GM12878 (cell line): Measurements from ENCODE around the gene RO60. TPM values are rescaled to one million over a fixed set of nuclear protein-coding genes. Genes with fewer than 3 reads are reported as not detected.

Source experiments
- ATAC-seq: fragments of 200-7000 bp; cut with Tn5 transposase; 3 replicates; pipeline ENCODE4 v1.9.1; 2020; ENCODE audit warnings: mild to moderate bottlenecking, moderate library complexity
- BruUV-seq: library from RNA; stranded (reverse); fragments of 400-500 nt; replicated peaks from 2 replicates; lab custom pipeline; 2021; lab: Mats Ljungman, UMichigan
- CTCF ChIA-PET: fragments of 300-600 bp; sonication (Branson Sonifier 250); formaldehyde crosslinking; extraction: SDS; loops from one replicate; lab custom pipeline; 2021; ENCODE audit warnings: inconsistent platforms; lab: Yijun Ruan, JAX
- POLR2A ChIA-PET: fragments of 350-600 bp; formaldehyde crosslinking; extraction: SDS; loops from one replicate; lab custom pipeline; 2021; ENCODE audit warnings: inconsistent platforms; lab: Charles Lee
- RAD21 ChIA-PET: fragments of 300-600 bp; sonication (Branson Sonifier 250); formaldehyde crosslinking; loops from one replicate; lab custom pipeline; 2023; ENCODE audit warnings: antibody characterized with exemption; ENCODE audit not compliant: unreplicated experiment; lab: Charles Lee
- SMC1A ChIA-PET: fragments of 300-600 bp; sonication (Branson Sonifier 250); formaldehyde crosslinking; loops from one replicate; lab custom pipeline; 2023; ENCODE audit not compliant: unreplicated experiment, uncharacterized antibody; lab: Charles Lee
- DNase-seq: peaks from one replicate; pipeline ENCODE4 v3.0.0-alpha.2; 2011; ENCODE audit warnings: low read depth, low spot score
- FAIRE-seq: peaks from 3 replicates; lab custom pipeline; 2011; peaks lifted over from hg19 to GRCh38; lab: Jason Lieb, UNC
- H2AFZ ChIP-seq: 2 replicates; pipeline ENCODE4 v1.6.0; 2011; ENCODE audit warnings: low read depth, low read length, control low read depth; ENCODE audit not compliant: control insufficient read depth
- H3K27ac ChIP-seq: 2 replicates; pipeline ENCODE4 v1.5.1; 2011; ENCODE audit warnings: control low read depth; ENCODE audit not compliant: control insufficient read depth, insufficient read depth
- H3K27me3 ChIP-seq, 2 experiments: replicated peaks in 1 of 2; 2 replicates each; pipeline versions ENCODE4 v1.6.0 to v1.6.1; 2011; ENCODE audit warnings: low read length in 1 of 2; ENCODE audit not compliant: control insufficient read depth in 2 of 2, insufficient read depth in 2 of 2
- H3K36me3 ChIP-seq, 2 experiments: 2 replicates each; pipeline ENCODE4 v1.5.1; 2011; ENCODE audit warnings: low read length in 1 of 2; ENCODE audit not compliant: control insufficient read depth in 2 of 2, insufficient read depth in 2 of 2
- H3K4me1 ChIP-seq: 2 replicates; pipeline ENCODE4 v1.6.1; 2011; ENCODE audit warnings: mild to moderate bottlenecking, low read length, moderate library complexity, mixed read lengths; ENCODE audit not compliant: control insufficient read depth, insufficient read depth
- H3K4me2 ChIP-seq: 2 replicates; pipeline ENCODE4 v1.6.0; 2011; ENCODE audit warnings: control low read depth; ENCODE audit not compliant: control insufficient read depth, insufficient read depth
- H3K4me3 ChIP-seq: fragments of 200-600 bp; sonication (generic); 2 replicates; pipeline ENCODE4 v1.5.1; 2016
- H3K79me2 ChIP-seq: 2 replicates; pipeline ENCODE4 v1.6.0; 2011; ENCODE audit warnings: low read length; ENCODE audit not compliant: control insufficient read depth, insufficient read depth
- H3K9ac ChIP-seq: 2 replicates; pipeline ENCODE4 v1.8.0; 2011; ENCODE audit warnings: low read length, control low read depth, mixed read lengths; ENCODE audit not compliant: control insufficient read depth, insufficient read depth
- H3K9me3 ChIP-seq: replicated peaks from 3 replicates; pipeline ENCODE4 v1.5.1; 2011; ENCODE audit warnings: mild to moderate bottlenecking, low read length; ENCODE audit not compliant: control insufficient read depth, insufficient read depth
- H4K20me1 ChIP-seq: 2 replicates; pipeline ENCODE4 v1.6.0; 2011; ENCODE audit not compliant: control insufficient read depth, insufficient read depth
- BACH1 ChIP-seq: fragments of 450-650 bp; IDR thresholded peaks from 2 replicates; pipeline ENCODE4 v1.6.1; 2017; ENCODE audit warnings: mild to moderate bottlenecking, borderline replicate concordance
- CTCF ChIP-seq, 3 experiments: IDR thresholded peaks in 2 of 3; conservative IDR thresholded peaks in 1 of 3; 2 replicates each; pipeline ENCODE4 v1.5.1; 2011; ENCODE audit warnings: low read depth in 3 of 3, low read length in 3 of 3, mild to moderate bottlenecking in 3 of 3, control low read depth in 2 of 3, moderate library complexity in 2 of 3, inconsistent platforms in 1 of 3, mixed read lengths in 1 of 3; ENCODE audit not compliant: control insufficient read depth in 2 of 3, insufficient read depth in 1 of 3; ENCODE audit errors: extremely low read depth in 1 of 3
- FOXM1 ChIP-seq: IDR thresholded peaks from 2 replicates; pipeline ENCODE4 v1.6.1; 2012; ENCODE audit warnings: low read depth, mild to moderate bottlenecking, inconsistent platforms, low read length, moderate library complexity
- IRF4 ChIP-seq: IDR thresholded peaks from 2 replicates; pipeline ENCODE4 v1.6.1; 2011; ENCODE audit warnings: low read depth, low read length
- MEF2B ChIP-seq: fragments of 450-650 bp; IDR thresholded peaks from 2 replicates; pipeline ENCODE4 v1.6.1; 2018; ENCODE audit warnings: mild to moderate bottlenecking, moderate library complexity; ENCODE audit not compliant: partially characterized antibody, poor library complexity, severe bottlenecking
- MTA3 ChIP-seq: IDR thresholded peaks from 2 replicates; pipeline ENCODE4 v1.6.1; 2012; ENCODE audit warnings: low read length, inconsistent platforms, borderline replicate concordance
- MXI1 ChIP-seq: fragments of 150-350 bp; IDR thresholded peaks from 2 replicates; pipeline ENCODE4 v1.6.1; 2011; ENCODE audit warnings: low read depth, mild to moderate bottlenecking, inconsistent platforms, low read length, improper control_type of control experiment
- SPI1 ChIP-seq: IDR thresholded peaks from 2 replicates; pipeline ENCODE4 v1.6.1; 2011; ENCODE audit warnings: low read depth, mild to moderate bottlenecking, low read length, moderate library complexity, borderline replicate concordance; ENCODE audit not compliant: insufficient read depth
- STAT1 ChIP-seq: fragments of 450-650 bp; conservative IDR thresholded peaks from 2 replicates; pipeline ENCODE4 v1.6.1; 2014; ENCODE audit warnings: antibody characterized with exemption, mild to moderate bottlenecking
- ZBED1 ChIP-seq: IDR thresholded peaks from 2 replicates; pipeline ENCODE4 v1.6.1; 2016; ENCODE audit warnings: borderline replicate concordance
- WGBS: methylation state at CpG from one replicate; pipeline ENCODE4 v1.1.6; 2016; ENCODE audit warnings: low lambda C conversion rate; ENCODE audit not compliant: insufficient replicate concordance, insufficient coverage; ENCODE audit errors: missing lambda C conversion rate; 5-methylcytosine and 5-hydroxymethylcytosine counted together
- in situ Hi-C: fragments of 300-500 bp; cut with MboI; formaldehyde crosslinking; loops from 9 replicates; pipeline ENCODE4 v1.14.3; 2018; ENCODE audit warnings: mixed read lengths
- intact Hi-C: fragments of 100-400 bp; cut with micrococcal nuclease; formaldehyde crosslinking; loops from one replicate; pipeline ENCODE4 v1.14.2; 2022; ENCODE audit not compliant: unreplicated experiment
- polyA plus RNA-seq, 11 experiments: library from polyadenylated mRNA; depleted of rRNA in 4 of 11; unstranded in 6 of 11; stranded (reverse) in 5 of 11; fragments of >200 nt; fragmentation: Nextera tagmentation in 4 of 11; fragmentation: Illumina TruSeq in 1 of 11; extraction: Ambion mirVana in 4 of 11; extraction: Trizol in 1 of 11; gene quantifications; 1 replicate in 1 of 11; 2 replicates in 10 of 11; pipeline versions ENCODE4 v1.2.1 to v1.2.3, GENCODE V29; 2011 to 2016; ENCODE audit warnings: inconsistent platforms in 2 of 11, missing spikeins in 2 of 11, low read depth in 1 of 11
- total RNA-seq, 4 experiments: library from RNA; depleted of rRNA in 3 of 4; stranded (reverse); fragments of >200 nt in 3 of 4; fragmentation: Illumina TruSeq in 1 of 4; extraction: Trizol in 1 of 4; gene quantifications; 2 replicates each; pipeline versions ENCODE4 v1.2.1 to v1.2.3, GENCODE V29; 2013 to 2021
- TF ChIP-seq, protein P1 (sequence below): IDR thresholded peaks from 2 replicates; pipeline ENCODE4 v1.6.1; 2012; ENCODE audit warnings: mild to moderate bottlenecking, low read depth, low read length
- TF ChIP-seq, protein P2 (sequence below): IDR thresholded peaks from 2 replicates; pipeline ENCODE4 v1.6.1; 2012; ENCODE audit warnings: low read length, inconsistent platforms

RO60 gene
- total and polyA plus RNA-seq, 10 of the 15 experiments (the other 5 are each of a cell fraction or from before 2014, with no cell fraction given): 21.1 to 143 (median 83.1) TPM

GRCh38 chr1:193104502-193104906 is 45.1 kb downstream of the RO60 start (continued):
- TF ChIP-seq, protein P1, sequence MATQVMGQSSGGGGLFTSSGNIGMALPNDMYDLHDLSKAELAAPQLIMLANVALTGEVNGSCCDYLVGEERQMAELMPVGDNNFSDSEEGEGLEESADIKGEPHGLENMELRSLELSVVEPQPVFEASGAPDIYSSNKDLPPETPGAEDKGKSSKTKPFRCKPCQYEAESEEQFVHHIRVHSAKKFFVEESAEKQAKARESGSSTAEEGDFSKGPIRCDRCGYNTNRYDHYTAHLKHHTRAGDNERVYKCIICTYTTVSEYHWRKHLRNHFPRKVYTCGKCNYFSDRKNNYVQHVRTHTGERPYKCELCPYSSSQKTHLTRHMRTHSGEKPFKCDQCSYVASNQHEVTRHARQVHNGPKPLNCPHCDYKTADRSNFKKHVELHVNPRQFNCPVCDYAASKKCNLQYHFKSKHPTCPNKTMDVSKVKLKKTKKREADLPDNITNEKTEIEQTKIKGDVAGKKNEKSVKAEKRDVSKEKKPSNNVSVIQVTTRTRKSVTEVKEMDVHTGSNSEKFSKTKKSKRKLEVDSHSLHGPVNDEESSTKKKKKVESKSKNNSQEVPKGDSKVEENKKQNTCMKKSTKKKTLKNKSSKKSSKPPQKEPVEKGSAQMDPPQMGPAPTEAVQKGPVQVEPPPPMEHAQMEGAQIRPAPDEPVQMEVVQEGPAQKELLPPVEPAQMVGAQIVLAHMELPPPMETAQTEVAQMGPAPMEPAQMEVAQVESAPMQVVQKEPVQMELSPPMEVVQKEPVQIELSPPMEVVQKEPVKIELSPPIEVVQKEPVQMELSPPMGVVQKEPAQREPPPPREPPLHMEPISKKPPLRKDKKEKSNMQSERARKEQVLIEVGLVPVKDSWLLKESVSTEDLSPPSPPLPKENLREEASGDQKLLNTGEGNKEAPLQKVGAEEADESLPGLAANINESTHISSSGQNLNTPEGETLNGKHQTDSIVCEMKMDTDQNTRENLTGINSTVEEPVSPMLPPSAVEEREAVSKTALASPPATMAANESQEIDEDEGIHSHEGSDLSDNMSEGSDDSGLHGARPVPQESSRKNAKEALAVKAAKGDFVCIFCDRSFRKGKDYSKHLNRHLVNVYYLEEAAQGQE: no peak
- 0 out of 2 replicates have a peak, but pooled peaks have one; percentile 44 for TF ChIP-seq ZBED1
- 0 out of 2 replicates have a peak, but pooled peaks have one; percentile 48 for TF ChIP-seq MTA3
- peak; percentile 42; the same call in 1 of the 2 replicates for TF ChIP-seq SPI1
- TF ChIP-seq, all 136 proteins: peak for 7

DNA sequence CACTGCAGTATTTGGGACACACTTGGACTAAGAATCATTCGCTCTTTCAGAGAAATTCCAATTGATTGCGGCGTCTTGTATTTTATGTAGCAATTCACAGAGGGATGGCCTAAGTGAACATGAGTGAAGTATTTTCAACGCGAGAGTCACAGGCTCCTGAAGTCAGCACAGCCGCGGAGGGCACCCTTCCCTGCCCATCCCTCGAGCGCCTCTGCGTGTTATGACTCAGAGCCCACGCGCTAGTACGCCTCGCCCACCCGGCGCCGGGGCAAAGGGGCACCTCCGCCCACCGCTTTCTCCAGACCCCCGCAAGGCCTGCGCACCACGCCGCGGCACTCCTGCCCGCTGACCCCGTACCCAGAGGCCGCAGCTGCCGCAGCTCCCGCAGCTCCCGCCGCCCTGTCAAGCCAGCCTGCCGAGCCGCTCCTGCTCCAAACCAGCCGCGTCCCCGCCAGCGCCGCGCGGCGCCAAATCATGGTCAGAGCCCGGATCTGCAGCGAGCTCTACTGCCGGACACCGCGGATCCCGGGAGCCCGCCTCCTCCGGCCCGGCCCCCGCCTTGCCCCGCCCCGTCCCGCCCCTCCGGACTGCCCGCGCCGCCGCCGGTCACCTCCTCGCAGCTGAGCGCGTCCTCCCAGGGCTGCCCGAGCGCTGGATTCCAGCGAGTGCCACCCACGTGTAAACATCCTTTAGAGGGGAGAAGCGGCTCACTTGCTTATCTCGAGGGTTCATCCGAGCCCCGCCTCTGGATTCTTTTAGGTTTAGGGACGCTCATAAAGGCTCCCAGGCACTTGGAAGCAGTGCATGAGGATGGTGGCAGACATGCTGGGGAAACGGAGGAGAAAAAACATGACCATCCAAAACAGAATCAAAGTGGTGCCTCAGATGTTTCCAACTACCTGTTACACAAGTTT is 45.8 kb downstream of the RO60 start, which contains the start of gene GLRX2:
Gene GLRX2, minus strand, starts transcription at position 508 of the 914 bp plus-strand sequence. Its CDS starts 32 bp downstream, at position 476.
- peak within 1 kb of the TSS; percentile 58 for H3K27ac ChIP-seq
- under 1% methylated on average over 54 of the region's 73 CpGs for WGBS
- H3K36me3 ChIP-seq: peaks cover 0 to 4% of the 10 kb centered on the region in 2 experiments; a peak in 1 of 4 replicates
- H3K9me3 ChIP-seq: no peaks in the 10 kb centered on the region
- peak within 1 kb of the TSS; percentile 81 for H3K9ac ChIP-seq
- in situ Hi-C loops: no loop called here
- no peaks in the 10 kb centered on the region for H3K27me3 ChIP-seq
- peak; percentile 95 for ATAC-seq
- H2AFZ ChIP-seq: peak within 1 kb of the TSS; percentile 96
- RAD21 ChIA-PET: interaction anchor here (1.0 to 2.5 kb wide), 8 partner anchors 14 to 628 kb away, joined by 3 to 14 read pairs (median 6); partner anchors contain the start of gene CDC73
- DNase-seq: no peak
- peaks cover 18% of the 10 kb centered on the region for H3K79me2 ChIP-seq
- CTCF ChIA-PET: interaction anchor here (0.9 to 3.1 kb wide), 11 partner anchors 17 to 89 kb away, joined by 3 to 12 read pairs (median 4); partner anchors contain the start of genes CDC73, RO60 and UCHL5
- POLR2A ChIA-PET: interaction anchor here (0.9 to 3.2 kb wide), 7 partner anchors 15 to 46 kb away, joined by 3 to 26 read pairs (median 4); partner anchors contain the start of genes CDC73, RO60 and UCHL5
- no peak for FAIRE-seq
- H3K4me3 ChIP-seq: peak within 1 kb of the TSS; percentile 87
- SMC1A ChIA-PET: interaction anchor here (0.9 to 4.1 kb wide), 8 partner anchors 9 to 49 kb away, joined by 3 to 24 read pairs (median 4); no protein-coding TSS in a partner anchor
- H3K4me1 ChIP-seq: no peaks in the 10 kb centered on the region
- intact Hi-C loops: loop anchor here (1.0 to 5.0 kb wide), 3 partner anchors 17 to 48 kb away; partner anchors contain the start of genes CDC73, RO60 and UCHL5
- BruUV-seq: TSS peak; percentile 71
- H4K20me1 ChIP-seq: no peaks in the 10 kb centered on the region
- H3K4me2 ChIP-seq: peak within 1 kb of the TSS; percentile 75
- TF ChIP-seq BACH1 (peak; percentile 63; the same call in 1 of the 2 replicates), IRF4 (no peak), MXI1 (peak; percentile 70; the same call in 1 of the 2 replicates), MTA3 (no peak), FOXM1 (no peak; the same call in 1 of the 2 replicates), CTCF (IDR thresholded peaks at IDR 0.05 in 2 of 3, conservative IDR thresholded peaks at IDR 0.05 in 1 of 3; ENCODE audit: control insufficient read depth in 2 of 3, extremely low read depth in 1 of 3, insufficient read depth in 1 of 3, low read depth in 3 of 3, low read length in 3 of 3) (peak in 1 of 3 experiments; percentile 10; a peak in 1 of 6 replicates), STAT1 (no peak), MEF2B (no peak)
- TF ChIP-seq, protein P2, sequence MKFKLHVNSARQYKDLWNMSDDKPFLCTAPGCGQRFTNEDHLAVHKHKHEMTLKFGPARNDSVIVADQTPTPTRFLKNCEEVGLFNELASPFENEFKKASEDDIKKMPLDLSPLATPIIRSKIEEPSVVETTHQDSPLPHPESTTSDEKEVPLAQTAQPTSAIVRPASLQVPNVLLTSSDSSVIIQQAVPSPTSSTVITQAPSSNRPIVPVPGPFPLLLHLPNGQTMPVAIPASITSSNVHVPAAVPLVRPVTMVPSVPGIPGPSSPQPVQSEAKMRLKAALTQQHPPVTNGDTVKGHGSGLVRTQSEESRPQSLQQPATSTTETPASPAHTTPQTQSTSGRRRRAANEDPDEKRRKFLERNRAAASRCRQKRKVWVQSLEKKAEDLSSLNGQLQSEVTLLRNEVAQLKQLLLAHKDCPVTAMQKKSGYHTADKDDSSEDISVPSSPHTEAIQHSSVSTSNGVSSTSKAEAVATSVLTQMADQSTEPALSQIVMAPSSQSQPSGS: no peak
